Body of pancreas (tissue), 4 donors: ENCODE measurements around the gene TENM3. TPM values are rescaled to one million over a fixed set of nuclear protein-coding genes. Genes with fewer than 3 reads are reported as not detected.

Experiments
- ATAC-seq: fragments of 150-250 bp; one replicate; pipeline ENCODE4 v1.9.1; 2016
- DNase-seq, 4 donors: peaks; one replicate each; pipeline ENCODE4 v3.0.0-alpha.2; 2019
- H3K27ac ChIP-seq, 4 donors: fragments of 200-600 bp; sonication (generic); 1 replicate in 3 of 4; 2 replicates in 1 of 4; pipeline versions ENCODE4 v1.5.1 to v1.6.1; 2016 to 2019; ENCODE audit warnings: mild to moderate bottlenecking in 1 of 4, mixed read lengths in 1 of 4, moderate library complexity in 1 of 4
- H3K27me3 ChIP-seq, 2 donors: fragments of 200-600 bp; sonication (generic); one replicate each; pipeline ENCODE4 v1.6.0; 2016; ENCODE audit warnings: mild to moderate bottlenecking in 1 of 2
- H3K36me3 ChIP-seq, 2 donors: fragments of 200-600 bp; sonication (generic); replicated peaks in 1 of 2; 2 replicates each; pipeline ENCODE4 v1.5.1; 2016; ENCODE audit warnings: low read depth in 2 of 2; ENCODE audit not compliant: insufficient read depth in 1 of 2
- H3K4me1 ChIP-seq: fragments of 200-600 bp; sonication (generic); one replicate; pipeline ENCODE4 v1.6.0; 2016
- H3K4me3 ChIP-seq, 2 donors: fragments of 200-600 bp; sonication (generic); 1 replicate in 1 of 2; 2 replicates in 1 of 2; pipeline ENCODE4 v1.5.1; 2016 to 2019
- H3K9me3 ChIP-seq, 3 donors: fragments of 200-600 bp; sonication (generic); 1 replicate in 2 of 3; 2 replicates in 1 of 3; pipeline ENCODE4 v1.5.1; 2016
- CTCF ChIP-seq, 7 experiments: fragments of 450-650 bp in 4 of 7; fragments of 200-600 bp in 3 of 7; sonication (generic) in 3 of 7; IDR thresholded peaks; one replicate each; pipeline ENCODE4 v1.5.1; 2016 to 2019; ENCODE audit warnings: antibody characterized with exemption in 7 of 7
- POLR2A ChIP-seq, 3 donors: fragments of 450-650 bp; IDR thresholded peaks; one replicate each; pipeline ENCODE4 v1.6.1; 2016; ENCODE audit warnings: antibody characterized with exemption in 3 of 3, mild to moderate bottlenecking in 2 of 3
- WGBS, 2 donors: methylation state at CpG; one replicate each; pipeline ENCODE4 v1.1.5; 2017; 5-methylcytosine and 5-hydroxymethylcytosine counted together
- intact Hi-C: fragments of 100-400 bp; cut with DNase I; formaldehyde crosslinking; loops from one replicate; pipeline ENCODE4 v1.15.1; 2023
- small RNA-seq: library from RNA; depleted of rRNA; stranded (forward); fragments of <200 nt; gene quantifications from one replicate; pipeline ENCODE3, GENCODE V24; 2016
- total RNA-seq, 2 donors: library from RNA; depleted of rRNA; stranded (reverse); fragments of >200 nt; gene quantifications; one replicate each; pipeline ENCODE4 v1.1.0, GENCODE V29; 2016

The TENM3 gene
- total RNA-seq, 2 donors from 2014 or later, result 2.3 to 9.6 TPM

- no peak for ATAC-seq
- WGBS, 2 donors, result 79 to 87% methylated on average over 5 to 6 of the region's 6 CpGs
- TF ChIP-seq CTCF (IDR thresholded peaks at IDR 0.05) (no peak), POLR2A (IDR thresholded peaks at IDR 0.05) (no peak)
- no peaks in the 10 kb centered on the region for H3K27me3 ChIP-seq
- H3K36me3 ChIP-seq, result no peaks in the 10 kb centered on the region
- DNase-seq, result no peak
- no peaks in the 10 kb centered on the region for H3K4me1 ChIP-seq
- no peak overlapping the region for H3K27ac ChIP-seq
- H3K4me3 ChIP-seq, result no peak overlapping the region
- no peaks in the 10 kb centered on the region for H3K9me3 ChIP-seq
- intact Hi-C loops, result no loop called here
Measured at GRCh38 chr4:182845618-182846017, 602.4 kb downstream of the TENM3 start.

GRCh38 chr4:182846036-182846435 lies 602.8 kb downstream of the TENM3 start:
- intact Hi-C loops, result no loop called here
- Histone ChIP-seq H3K27me3 (no peaks in the 10 kb centered on the region), H3K4me3 (no peak overlapping the region), H3K4me1 (no peaks in the 10 kb centered on the region), H3K36me3 (no peaks in the 10 kb centered on the region), H3K27ac (no peak overlapping the region), H3K9me3 (no peaks in the 10 kb centered on the region)
- ATAC-seq, result no peak
- WGBS, 2 donors, result 85 to 87% methylated on average over 8 of the region's 8 CpGs
- no peak for DNase-seq
- TF ChIP-seq POLR2A (IDR thresholded peaks at IDR 0.05) (no peak), CTCF (IDR thresholded peaks at IDR 0.05) (no peak)

- H3K27ac ChIP-seq, result no peak overlapping the region
- 91 to 93% methylated on average over 24 to 27 of the region's 27 CpGs for WGBS, 2 donors
- no peaks in the 10 kb centered on the region for H3K36me3 ChIP-seq
- no peaks in the 10 kb centered on the region for H3K9me3 ChIP-seq
- no peak for TF ChIP-seq CTCF (IDR thresholded peaks at IDR 0.05)
- no peak for TF ChIP-seq POLR2A (IDR thresholded peaks at IDR 0.05)
- H3K4me3 ChIP-seq, result no peak overlapping the region
- no peak for ATAC-seq
- H3K4me1 ChIP-seq, result no peaks in the 10 kb centered on the region
- H3K27me3 ChIP-seq, result no peaks in the 10 kb centered on the region
- DNase-seq, result no peak
- intact Hi-C loops, result no loop called here
Measured at GRCh38 chr4:182847576-182848450, 604.6 kb downstream of the TENM3 start.

GRCh38 chr4:182848685-182849084 lies 605.5 kb downstream of the TENM3 start:
- intact Hi-C loops, result no loop called here
- peaks cover 0 to 3% (median 0%) of the 10 kb centered on the region in 3 donors for H3K9me3 ChIP-seq
- no peaks in the 10 kb centered on the region for H3K4me1 ChIP-seq

More at GRCh38 chr4:182848685-182849084, 605.5 kb downstream of the TENM3 start:
- Histone ChIP-seq H3K36me3 (no peaks in the 10 kb centered on the region), H3K4me3 (no peak overlapping the region), H3K27me3 (no peaks in the 10 kb centered on the region), H3K27ac (no peak overlapping the region)
- TF ChIP-seq POLR2A (IDR thresholded peaks at IDR 0.05) (no peak), CTCF (IDR thresholded peaks at IDR 0.05) (no peak)
- DNase-seq (no peak), ATAC-seq (no peak)
- 81 to 88% methylated on average over 6 of the region's 6 CpGs for WGBS, 2 donors

Small RNA genes within 50 kb of the gene (small RNA-seq; reads per million reads assigned to genes)
- not detected for gene RN7SKP67
- gene RNU2-34P, result not detected
